ENCODE results near the gene PTPN22.

GRCh38 chr1:113913312-113913668 is 41.8 kb upstream of the PTPN22 start:
- TF ChIP-seq CTCF (IDR thresholded peaks at IDR 0.05) (no peak), POLR2A (IDR thresholded peaks at IDR 0.05) (no peak), EP300 (IDR thresholded peaks at IDR 0.05) (no peak), POLR2AphosphoS5 (IDR thresholded peaks at IDR 0.05) (no peak)
